Measurements from ENCODE around the gene TMED1. TPM values are rescaled to one million over a fixed set of nuclear protein-coding genes. Genes with fewer than 3 reads are reported as not detected.

Gene TMED1
- total RNA-seq, 1 experiment from 2014 or later = 32.3 TPM

GRCh38 chr19:10885201-10886169 is 49.5 kb upstream of the TMED1 start:
- no peak for TF ChIP-seq CTCF (conservative IDR thresholded peaks at IDR 0.05)
- Histone ChIP-seq H3K79me1 (ENCODE audit: insufficient read depth, low read depth, low read length, poor library complexity, severe bottlenecking) (peaks cover 1% of the 10 kb centered on the region), H4K5ac (ENCODE audit: insufficient read length, low read depth, low read length) (no peak overlapping the region), H4K8ac (replicated peaks; ENCODE audit: insufficient read length, low read depth, low read length) (no peak overlapping the region), H3K14ac (ENCODE audit: insufficient read depth, low read length) (no peak overlapping the region; the same call in 1 of the 2 replicates), H3T11ph (ENCODE audit: low read length) (no peak overlapping the region), H3K4ac (ENCODE audit: low read depth, low read length) (no peak overlapping the region), H3K79me2 (ENCODE audit: insufficient read depth, low read length) (peaks cover 17% of the 10 kb centered on the region; the same call in 1 of the 2 replicates), H2BK12ac (ENCODE audit: insufficient read length, low read depth, low read length) (no peak overlapping the region), H4K91ac (ENCODE audit: insufficient read length, low read depth, low read length) (no peak overlapping the region), H2AK5ac (ENCODE audit: insufficient read length, low read length) (no peak overlapping the region), H3K27me3 (ENCODE audit: insufficient read depth, low read length) (no peaks in the 10 kb centered on the region), H2AFZ (ENCODE audit: low read length) (no peak overlapping the region), H3K9me3 (ENCODE audit: control insufficient read depth, low read depth, low read length) (no peaks in the 10 kb centered on the region), H2BK5ac (ENCODE audit: insufficient read length, low read length) (no peak overlapping the region), H3K27ac (ENCODE audit: insufficient read length, low read depth, low read length) (no peak overlapping the region), H3K4me2 (ENCODE audit: insufficient read depth, insufficient read length, low read length) (no peak overlapping the region), H4K20me1 (ENCODE audit: control insufficient read depth, insufficient read depth, insufficient read length) (peaks cover 3% of the 10 kb centered on the region), H3K56ac (ENCODE audit: insufficient read length, low read depth, low read length) (no peak overlapping the region), H2BK20ac (ENCODE audit: low read depth, low read length, poor library complexity, severe bottlenecking) (no peak overlapping the region), H3K4me1 (ENCODE audit: insufficient read depth, low read length) (peaks cover 24% of the 10 kb centered on the region; the same call in 1 of the 2 replicates), H3K9ac (ENCODE audit: extremely low read depth, insufficient read length, low read length) (no peak overlapping the region), H2BK120ac (ENCODE audit: low read depth, low read length, poor library complexity, severe bottlenecking) (no peak overlapping the region), H3K18ac (ENCODE audit: insufficient read length, low read depth, low read length) (no peak overlapping the region), H2BK15ac (ENCODE audit: low read depth, low read length) (no peak overlapping the region), H3K23ac (ENCODE audit: insufficient read length, low read depth, low read length) (no peak overlapping the region), H3K23me2 (ENCODE audit: insufficient read length, low read depth, low read length, poor library complexity, severe bottlenecking) (no peaks in the 10 kb centered on the region)
- Mint-ChIP-seq H3K4me3 (peak overlapping the region in 1 of 2 experiments; percentile 30; a peak in 3 of 5 replicates), H3K27ac (peak overlapping the region; percentile 81 to 99 (median 95)), H3K9me3 (no peaks in the 10 kb centered on the region), H3K4me1 (peaks cover 54 to 69% of the 10 kb centered on the region in 2 experiments), H3K36me3 (ENCODE audit: insufficient read depth in 1 of 3, low read depth in 3 of 3) (peaks cover 0 to 6% (median 0%) of the 10 kb centered on the region in 3 experiments; a peak in 2 of 7 replicates), H3K27me3 (ENCODE audit: low read depth) (no peaks in the 10 kb centered on the region)
- WGBS (ENCODE audit: extremely low coverage, insufficient read length, low lambda C conversion rate) = no CpG with 5 or more reads among the region's 20 CpGs
- DNase-seq = peak; percentile 29

Data from H9 (cell line).